CD4-positive, alpha-beta T cell (primary cell): ENCODE data around the gene RIIAD1. TPM values are rescaled to one million over a fixed set of nuclear protein-coding genes. Genes with fewer than 3 reads are reported as not detected.

Source experiments
- ATAC-seq: fragments of 200-7000 bp; cut with Tn5 transposase; one replicate; pipeline ENCODE4 v1.10.0; 2022; ENCODE audit warnings: mild to moderate bottlenecking; ENCODE audit not compliant: poor library complexity
- CTCF ChIA-PET: fragments of 350-600 bp; sonication (Branson Sonifier 250); formaldehyde crosslinking; loops from one replicate; lab custom pipeline; 2021; ENCODE audit warnings: antibody characterized with exemption, inconsistent platforms; lab: Charles Lee
- POLR2A ChIA-PET: fragments of 350-600 bp; sonication (Branson Sonifier 250); formaldehyde crosslinking; loops from one replicate; lab custom pipeline; 2021; ENCODE audit warnings: antibody characterized with exemption, inconsistent platforms; lab: Charles Lee
- DNase-seq, 14 experiments: peaks; one replicate each; pipeline ENCODE4 v3.0.0-alpha.2; 2013 to 2020; ENCODE audit warnings: mixed read lengths in 2 of 14
- H3K27ac ChIP-seq, 2 donors: one replicate each; pipeline versions ENCODE4 v1.5.1 to v1.7.0; 2013; ENCODE audit warnings: low read length in 2 of 2, low read depth in 1 of 2, mild to moderate bottlenecking in 1 of 2
- H3K27me3 ChIP-seq, 2 experiments: 1 replicate in 1 of 2; 2 replicates in 1 of 2; pipeline versions ENCODE4 v1.6.1 to v1.7.0; 2013; ENCODE audit warnings: low read length in 2 of 2, control low read depth in 1 of 2, mild to moderate bottlenecking in 1 of 2, moderate library complexity in 1 of 2; ENCODE audit not compliant: insufficient read depth in 2 of 2, control insufficient read depth in 1 of 2
- H3K36me3 ChIP-seq: one replicate; pipeline ENCODE4 v1.6.1; 2013; ENCODE audit warnings: low read length, control low read depth; ENCODE audit not compliant: insufficient read depth
- H3K4me1 ChIP-seq: one replicate; pipeline ENCODE4 v1.6.1; 2013; ENCODE audit warnings: low read length, control low read depth; ENCODE audit not compliant: insufficient read depth
- H3K4me3 ChIP-seq: one replicate; pipeline ENCODE4 v1.5.1; 2013; ENCODE audit warnings: mild to moderate bottlenecking, low read length, moderate library complexity
- H3K9me3 ChIP-seq, 2 experiments: 1 replicate in 1 of 2; 2 replicates in 1 of 2; pipeline versions ENCODE4 v1.6.1 to v1.7.0; 2013; ENCODE audit warnings: low read length in 2 of 2, mild to moderate bottlenecking in 2 of 2, control low read depth in 1 of 2, moderate library complexity in 1 of 2; ENCODE audit not compliant: control insufficient read depth in 1 of 2, insufficient read depth in 1 of 2
- H3K27ac Mint-ChIP-seq: one replicate; pipeline ENCODE4 v1.8.0; 2020; ENCODE audit warnings: mixed read lengths
- H3K27me3 Mint-ChIP-seq: one replicate; pipeline ENCODE4 v1.8.0; 2021; ENCODE audit warnings: mixed read lengths
- H3K36me3 Mint-ChIP-seq: one replicate; pipeline ENCODE4 v1.8.0; 2021; ENCODE audit warnings: low read depth, mixed read lengths
- H3K4me1 Mint-ChIP-seq: one replicate; pipeline ENCODE4 v1.8.0; 2021; ENCODE audit warnings: low read depth, mixed read lengths
- H3K4me3 Mint-ChIP-seq: one replicate; pipeline ENCODE4 v1.8.0; 2020; ENCODE audit warnings: mild to moderate bottlenecking, mixed read lengths
- H3K9me3 Mint-ChIP-seq: one replicate; pipeline ENCODE4 v1.8.0; 2020; ENCODE audit warnings: mixed read lengths
- CTCF ChIP-seq: fragments of 200-600 bp; IDR thresholded peaks from one replicate; pipeline ENCODE4 v1.8.0; 2022; ENCODE audit warnings: antibody characterized with exemption, mild to moderate bottlenecking
- intact Hi-C, 2 experiments: fragments of 100-400 bp; cut with DNase I in 1 of 2; cut with micrococcal nuclease in 1 of 2; formaldehyde crosslinking; loops; one replicate each; pipeline versions ENCODE4 v1.15.1 to v1.9.0; 2023 to 2025; cut with DNase I, micrococcal nuclease
- total RNA-seq, 174 experiments: library from RNA in 2 of 174; stranded (reverse) in 2 of 174; gene quantifications; one replicate each; pipeline ENCODE4 v1.2.3 and lab custom pipeline; 2021 to 2026

Gene RIIAD1
- total RNA-seq, 2 experiments from 2014 or later: not detected

GRCh38 chr1:151686561-151686960 is 34.8 kb upstream of the RIIAD1 start:
- Mint-ChIP-seq H3K4me1 (no peaks in the 10 kb centered on the region), H3K4me3 (no peak overlapping the region), H3K27me3 (no peaks in the 10 kb centered on the region), H3K27ac (no peak overlapping the region), H3K36me3 (peaks cover 56% of the 10 kb centered on the region), H3K9me3 (no peaks in the 10 kb centered on the region)
- H3K9me3 ChIP-seq: no peaks in the 10 kb centered on the region
- no peak overlapping the region for H3K27ac ChIP-seq
- DNase-seq (no peak), ATAC-seq (no peak)
- H3K36me3 ChIP-seq: peaks cover 37% of the 10 kb centered on the region
- CTCF ChIA-PET: no interaction called here
- H3K4me3 ChIP-seq: no peak overlapping the region
- intact Hi-C loops: no loop called here
- TF ChIP-seq CTCF: no peak
- H3K27me3 ChIP-seq: no peaks in the 10 kb centered on the region
- POLR2A ChIA-PET: no interaction called here
- H3K4me1 ChIP-seq: no peaks in the 10 kb centered on the region

GRCh38 chr1:151689494-151689893 is 31.8 kb upstream of the RIIAD1 start:
- intact Hi-C loops: no loop called here
- Histone ChIP-seq H3K4me1 (peaks cover 2% of the 10 kb centered on the region), H3K27ac (no peak overlapping the region), H3K36me3 (peaks cover 40% of the 10 kb centered on the region), H3K4me3 (no peak overlapping the region), H3K9me3 (no peaks in the 10 kb centered on the region), H3K27me3 (no peaks in the 10 kb centered on the region)
- H3K4me3 Mint-ChIP-seq: no peak overlapping the region
- no peaks in the 10 kb centered on the region for H3K4me1 Mint-ChIP-seq
- H3K27me3 Mint-ChIP-seq: no peaks in the 10 kb centered on the region
- ChIA-PET POLR2A (no interaction called here), CTCF (no interaction called here)
- no peaks in the 10 kb centered on the region for H3K9me3 Mint-ChIP-seq
- H3K36me3 Mint-ChIP-seq: peaks cover 69% of the 10 kb centered on the region
- TF ChIP-seq CTCF: no peak
- ATAC-seq: no peak
- no peak overlapping the region for H3K27ac Mint-ChIP-seq
- DNase-seq: no peak

GRCh38 chr1:151692226-151692625 is 29.1 kb upstream of the RIIAD1 start:
- ATAC-seq (no peak), DNase-seq (peak in 1 of 14 experiments; percentile 20)
- ChIA-PET POLR2A (no interaction called here), CTCF (interaction anchor here (1.2 to 1.4 kb wide), 2 partner anchors 43 to 99 kb away, joined by 3 to 5 read pairs; no protein-coding TSS in a partner anchor)
- peaks cover 2% of the 10 kb centered on the region for H3K4me1 ChIP-seq
- peaks cover 77% of the 10 kb centered on the region for H3K36me3 Mint-ChIP-seq
- no peaks in the 10 kb centered on the region for H3K4me1 Mint-ChIP-seq
- peaks cover 39% of the 10 kb centered on the region for H3K36me3 ChIP-seq
- intact Hi-C loops: no loop called here
- H3K27ac ChIP-seq: no peak overlapping the region
- no peaks in the 10 kb centered on the region for H3K9me3 Mint-ChIP-seq
- no peak overlapping the region for H3K4me3 ChIP-seq
- H3K27ac Mint-ChIP-seq: no peak overlapping the region
- no peaks in the 10 kb centered on the region for H3K9me3 ChIP-seq
- no peak for TF ChIP-seq CTCF
- no peaks in the 10 kb centered on the region for H3K27me3 Mint-ChIP-seq
- no peaks in the 10 kb centered on the region for H3K27me3 ChIP-seq
- H3K4me3 Mint-ChIP-seq: no peak overlapping the region
